Measurements from ENCODE around the gene CD200R1. TPM values are rescaled to one million over a fixed set of nuclear protein-coding genes. Genes with fewer than 3 reads are reported as not detected.

Gene CD200R1
- total RNA-seq, 2 donors from 2014 or later, result 0.84 to 1.1 TPM

DNA sequence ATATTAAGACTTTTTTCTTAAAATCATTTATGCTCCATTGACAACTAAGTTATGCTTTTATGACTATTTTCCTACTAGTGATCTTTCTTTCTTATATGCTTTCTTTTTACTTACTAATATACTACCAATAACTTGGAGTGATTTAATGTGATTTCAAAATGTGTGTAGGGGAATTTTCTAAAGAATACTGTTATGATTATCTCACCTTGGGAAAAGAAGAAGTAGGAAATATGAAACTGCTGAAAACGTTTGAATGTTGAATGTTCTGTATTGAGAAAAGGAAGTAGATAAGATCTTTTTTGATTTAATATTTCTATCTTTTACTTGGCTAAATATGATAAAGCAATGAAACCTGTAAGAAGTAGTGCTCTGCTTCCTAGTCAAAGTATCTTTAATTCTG lies 7.8 kb upstream of the CD200R1 start:
- H3K27me3 ChIP-seq, result no peaks in the 10 kb centered on the region
- H3K9me3 ChIP-seq, result no peaks in the 10 kb centered on the region
- DNase-seq, result no peak
- no peak overlapping the region for H3K4me3 ChIP-seq
- H3K4me1 ChIP-seq, result no peaks in the 10 kb centered on the region
- H3K27ac ChIP-seq, result no peak overlapping the region
- H3K36me3 ChIP-seq, result no peaks in the 10 kb centered on the region
- H3K9ac ChIP-seq (ENCODE audit: low read depth in 2 of 2, low read length in 2 of 2), result no peak overlapping the region
- intact Hi-C loops (cut with DNase I), result loop anchor here (10.0 kb wide), 1 partner anchor 398 kb away; no protein-coding TSS in a partner anchor
- TF ChIP-seq, protein P1, sequence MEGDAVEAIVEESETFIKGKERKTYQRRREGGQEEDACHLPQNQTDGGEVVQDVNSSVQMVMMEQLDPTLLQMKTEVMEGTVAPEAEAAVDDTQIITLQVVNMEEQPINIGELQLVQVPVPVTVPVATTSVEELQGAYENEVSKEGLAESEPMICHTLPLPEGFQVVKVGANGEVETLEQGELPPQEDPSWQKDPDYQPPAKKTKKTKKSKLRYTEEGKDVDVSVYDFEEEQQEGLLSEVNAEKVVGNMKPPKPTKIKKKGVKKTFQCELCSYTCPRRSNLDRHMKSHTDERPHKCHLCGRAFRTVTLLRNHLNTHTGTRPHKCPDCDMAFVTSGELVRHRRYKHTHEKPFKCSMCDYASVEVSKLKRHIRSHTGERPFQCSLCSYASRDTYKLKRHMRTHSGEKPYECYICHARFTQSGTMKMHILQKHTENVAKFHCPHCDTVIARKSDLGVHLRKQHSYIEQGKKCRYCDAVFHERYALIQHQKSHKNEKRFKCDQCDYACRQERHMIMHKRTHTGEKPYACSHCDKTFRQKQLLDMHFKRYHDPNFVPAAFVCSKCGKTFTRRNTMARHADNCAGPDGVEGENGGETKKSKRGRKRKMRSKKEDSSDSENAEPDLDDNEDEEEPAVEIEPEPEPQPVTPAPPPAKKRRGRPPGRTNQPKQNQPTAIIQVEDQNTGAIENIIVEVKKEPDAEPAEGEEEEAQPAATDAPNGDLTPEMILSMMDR (IDR thresholded peaks at IDR 0.05), result no peak

DNA sequence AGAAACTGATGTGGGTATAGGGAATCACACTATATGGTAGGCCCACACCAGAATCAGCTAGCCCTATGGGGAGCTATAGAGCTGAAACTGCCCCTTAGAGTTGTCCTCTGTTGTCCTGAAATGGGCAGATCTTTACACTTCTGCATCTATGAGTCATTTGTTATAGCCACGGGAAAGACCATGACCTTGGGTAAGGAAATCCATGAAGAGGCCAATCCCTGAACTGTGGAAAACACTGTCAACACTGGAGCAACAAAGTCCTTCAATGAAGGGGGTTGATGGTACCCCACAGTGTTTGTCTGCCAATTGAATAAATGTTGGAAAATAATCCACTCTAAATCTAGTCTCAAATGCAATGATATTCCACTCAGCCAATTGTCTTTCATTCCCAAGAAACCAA lies 5.2 kb upstream of the CD200R1 start:
- Histone ChIP-seq H3K36me3 (no peaks in the 10 kb centered on the region), H3K4me3 (no peak overlapping the region), H3K27ac (no peak overlapping the region), H3K9ac (ENCODE audit: low read depth in 2 of 2, low read length in 2 of 2) (no peak overlapping the region), H3K4me1 (no peaks in the 10 kb centered on the region), H3K9me3 (no peaks in the 10 kb centered on the region), H3K27me3 (no peaks in the 10 kb centered on the region)
- intact Hi-C loops (cut with DNase I), result loop anchor here (10.0 kb wide), 1 partner anchor 395 kb away; no protein-coding TSS in a partner anchor
- no peak for DNase-seq
- TF ChIP-seq, protein P1 (IDR thresholded peaks at IDR 0.05), result no peak

DNA sequence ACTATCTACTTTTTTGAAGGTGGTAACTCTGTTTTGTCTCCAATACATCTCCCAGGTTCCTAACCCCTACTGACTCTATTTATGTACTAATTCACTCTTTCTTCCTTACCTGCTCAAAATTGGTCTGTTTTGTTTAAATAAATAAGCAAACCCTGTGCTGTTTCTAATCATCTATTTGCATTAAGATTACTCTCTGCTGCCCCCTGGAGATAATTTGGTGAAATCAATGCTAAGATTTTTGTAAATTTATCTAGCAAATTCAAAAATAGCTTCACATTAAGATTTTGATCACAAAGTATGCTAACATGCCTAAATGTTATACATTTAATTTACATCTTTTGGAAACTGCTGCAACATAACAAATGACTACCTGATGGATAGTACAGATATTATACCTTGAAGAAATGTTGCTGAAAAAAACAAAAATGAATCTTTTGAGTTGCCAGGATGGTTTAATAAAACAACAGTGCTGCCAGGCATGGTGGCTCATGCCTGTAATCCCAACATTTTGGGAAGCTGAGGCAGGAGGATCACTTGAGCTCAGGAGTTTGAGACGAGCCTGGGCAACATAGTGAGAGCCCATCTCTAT lies 4.4 kb upstream of the CD200R1 start:
- H3K4me1 ChIP-seq, result no peaks in the 10 kb centered on the region
- no peaks in the 10 kb centered on the region for H3K36me3 ChIP-seq
- no peak for DNase-seq
- H3K27ac ChIP-seq, result no peak overlapping the region
- TF ChIP-seq, protein P1 (IDR thresholded peaks at IDR 0.05), result peak; percentile 63
- no peaks in the 10 kb centered on the region for H3K9me3 ChIP-seq
- H3K9ac ChIP-seq (ENCODE audit: low read depth in 2 of 2, low read length in 2 of 2), result no peak overlapping the region
- H3K27me3 ChIP-seq, result no peaks in the 10 kb centered on the region
- H3K4me3 ChIP-seq, result no peak overlapping the region
- intact Hi-C loops (cut with DNase I), result loop anchor here (5.0 kb wide), 1 partner anchor 247 kb away; no protein-coding TSS in a partner anchor

DNA sequence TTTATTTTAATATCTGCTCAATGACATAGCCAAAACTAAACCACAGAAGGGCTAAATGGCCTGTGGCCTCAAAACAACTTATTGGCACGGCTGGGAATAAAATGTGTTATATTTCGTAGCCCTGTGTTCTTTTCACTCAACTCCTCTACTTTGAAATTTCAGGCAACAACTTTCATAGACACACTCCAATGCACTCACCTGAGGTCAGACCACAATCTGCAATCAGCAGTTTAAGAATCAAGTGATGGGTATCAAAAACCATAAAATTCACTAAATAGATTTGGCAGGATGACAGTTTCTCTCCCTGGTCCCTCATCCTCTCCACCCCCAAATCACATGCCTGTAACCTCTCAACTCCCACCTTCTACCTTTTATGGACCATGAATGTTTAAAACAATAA lies 2.0 kb upstream of the CD200R1 start:
- Histone ChIP-seq H3K27me3 (no peaks in the 10 kb centered on the region), H3K9ac (ENCODE audit: low read depth in 2 of 2, low read length in 2 of 2) (no peak overlapping the region), H3K4me3 (no peak overlapping the region), H3K36me3 (no peaks in the 10 kb centered on the region), H3K9me3 (no peaks in the 10 kb centered on the region), H3K27ac (no peak overlapping the region), H3K4me1 (no peaks in the 10 kb centered on the region)
- TF ChIP-seq, protein P1 (IDR thresholded peaks at IDR 0.05), result no peak
- intact Hi-C loops (cut with DNase I), result loop anchor here (2.0 to 5.0 kb wide), 2 partner anchors 245 to 334 kb away; no protein-coding TSS in a partner anchor
- no peak for DNase-seq

DNA sequence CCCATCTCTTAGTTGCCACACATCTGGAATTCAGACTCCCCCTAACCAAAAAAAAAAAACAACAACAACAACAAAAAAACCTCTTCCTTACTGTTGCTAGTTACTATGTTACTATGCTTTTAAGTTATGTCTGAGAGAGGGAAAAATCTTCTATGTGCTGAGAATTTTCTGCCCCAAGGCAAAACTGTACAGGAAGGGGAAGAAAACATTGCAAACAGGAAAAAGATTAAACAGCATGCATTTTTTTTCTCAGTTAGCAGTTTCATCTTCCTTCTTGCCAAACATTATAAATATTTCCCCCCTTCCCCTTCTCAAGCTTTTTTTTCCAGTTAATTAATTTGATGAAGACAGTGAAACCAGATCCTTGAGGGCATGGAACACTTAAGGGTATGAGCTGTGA lies 1.1 kb upstream of the CD200R1 start:
- Histone ChIP-seq H3K27me3 (no peaks in the 10 kb centered on the region), H3K9me3 (no peaks in the 10 kb centered on the region), H3K4me1 (no peaks in the 10 kb centered on the region), H3K9ac (ENCODE audit: low read depth in 2 of 2, low read length in 2 of 2) (no peak overlapping the region), H3K27ac (no peak overlapping the region), H3K4me3 (no peak overlapping the region), H3K36me3 (no peaks in the 10 kb centered on the region)
- no peak for DNase-seq
- TF ChIP-seq, protein P1 (IDR thresholded peaks at IDR 0.05), result no peak
- intact Hi-C loops (cut with DNase I), result loop anchor here (2.0 to 5.0 kb wide), 2 partner anchors 244 to 333 kb away; no protein-coding TSS in a partner anchor
